Measurements from ENCODE around the gene FSTL3.
"Not testable (repeated sequence)": the region's sequence is repeated elsewhere in the genome, so short reads cannot be mapped to it uniquely, and the experiment has no call there.

Gene FSTL3

DNA sequence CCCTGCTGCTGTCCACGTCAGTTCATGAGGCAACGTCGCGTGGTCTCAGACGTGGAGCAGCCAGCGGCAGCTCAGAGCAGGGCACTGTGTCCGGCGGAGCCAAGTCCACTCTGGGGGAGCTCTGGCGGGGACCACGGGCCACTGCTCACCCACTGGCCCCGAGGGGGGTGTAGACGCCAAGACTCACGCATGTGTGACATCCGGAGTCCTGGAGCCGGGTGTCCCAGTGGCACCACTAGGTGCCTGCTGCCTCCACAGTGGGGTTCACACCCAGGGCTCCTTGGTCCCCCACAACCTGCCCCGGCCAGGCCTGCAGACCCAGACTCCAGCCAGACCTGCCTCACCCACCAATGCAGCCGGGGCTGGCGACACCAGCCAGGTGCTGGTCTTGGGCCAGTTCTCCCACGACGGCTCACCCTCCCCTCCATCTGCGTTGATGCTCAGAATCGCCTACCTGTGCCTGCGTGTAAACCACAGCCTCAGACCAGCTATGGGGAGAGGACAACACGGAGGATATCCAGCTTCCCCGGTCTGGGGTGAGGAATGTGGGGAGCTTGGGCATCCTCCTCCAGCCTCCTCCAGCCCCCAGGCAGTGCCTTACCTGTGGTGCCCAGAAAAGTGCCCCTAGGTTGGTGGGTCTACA is 6.6 kb downstream of the FSTL3 start:
- FAIRE-seq = no peak

DNA sequence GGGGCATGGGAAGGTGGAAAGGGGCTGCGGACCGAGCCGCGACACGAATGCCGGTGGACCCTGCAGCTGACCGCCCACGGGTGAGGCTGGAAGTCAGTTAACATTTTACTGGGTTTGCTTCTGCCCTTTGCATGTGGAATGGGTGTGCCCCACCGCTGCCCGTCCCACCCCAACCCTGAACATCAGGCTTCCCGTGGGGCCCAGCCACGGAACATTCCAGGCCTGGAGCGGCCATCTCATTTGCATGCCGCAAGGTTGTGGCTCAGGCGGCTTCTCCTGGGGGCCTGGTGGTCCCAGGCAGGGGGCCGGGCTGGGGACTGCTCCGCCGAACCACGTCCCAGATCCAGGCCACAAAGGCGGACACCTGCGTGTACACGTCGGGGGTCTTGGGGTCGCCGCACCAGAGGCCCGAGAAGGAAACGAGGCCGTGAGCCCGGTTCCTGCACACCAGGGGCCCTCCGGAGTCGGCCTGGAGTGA is 9.3 kb downstream of the FSTL3 start:
- no peak for FAIRE-seq

DNA sequence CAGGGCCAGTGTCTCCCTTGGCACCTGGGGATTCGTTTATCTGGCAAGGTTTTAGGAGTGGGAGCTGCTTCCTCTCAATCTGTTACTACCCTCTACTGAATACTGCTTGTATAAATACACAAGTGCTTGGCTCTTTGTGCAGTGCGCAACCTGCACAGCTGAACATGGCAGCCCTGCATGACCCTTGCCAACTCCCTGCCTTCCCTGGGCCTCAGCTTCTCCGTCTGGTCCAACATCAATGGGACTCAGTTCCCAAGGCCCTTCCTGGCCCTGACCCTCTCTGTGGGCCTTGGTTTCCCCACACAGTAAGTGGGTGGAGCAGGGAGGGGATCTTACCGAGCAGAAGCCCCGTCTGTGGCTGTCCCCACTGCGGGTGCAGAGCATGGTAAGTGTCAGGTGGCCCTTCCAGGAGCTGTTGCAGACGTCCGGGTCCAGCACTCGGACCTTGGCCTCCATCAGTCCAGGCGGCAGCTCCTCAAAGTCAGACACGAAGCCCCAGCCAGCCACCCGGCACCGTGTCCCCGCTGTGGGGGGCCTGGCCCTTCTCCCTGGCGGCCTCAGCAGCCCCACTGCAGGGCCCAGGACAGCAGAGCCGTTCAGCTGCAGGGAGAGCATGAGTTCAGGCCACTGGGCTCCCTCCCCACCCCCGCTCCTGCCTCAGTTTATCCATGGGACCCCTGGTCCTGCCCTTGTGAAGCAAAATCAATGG is 10.6 kb downstream of the FSTL3 start:
- no peak for FAIRE-seq

DNA sequence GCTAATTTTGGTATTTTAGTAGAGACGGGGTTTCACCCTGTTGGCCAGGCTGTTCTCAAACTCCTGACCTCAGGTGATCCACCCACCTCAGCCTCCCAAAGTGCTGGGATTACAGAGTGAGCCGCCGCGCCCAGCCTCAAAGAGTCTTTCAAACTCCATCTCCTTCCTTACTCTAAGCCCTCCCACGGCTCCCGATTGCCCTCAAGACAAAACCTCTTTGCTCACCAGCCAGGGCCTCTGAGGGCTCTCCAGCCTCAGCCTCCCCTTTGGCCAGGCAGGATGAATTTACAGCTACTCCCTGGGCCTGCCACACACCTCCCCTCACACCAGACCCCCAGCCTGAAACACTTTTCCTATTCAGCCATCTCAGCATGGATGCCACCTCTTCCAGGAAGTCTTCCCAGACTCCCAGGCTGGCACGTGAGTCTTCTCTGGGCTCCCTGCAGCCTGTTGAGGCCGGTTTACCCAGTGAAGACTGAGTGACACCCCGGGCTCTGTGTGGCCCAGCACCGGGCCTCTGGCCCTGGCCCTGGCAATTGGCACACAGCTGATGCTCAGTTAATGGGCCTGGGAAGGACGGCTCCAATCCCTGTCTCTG is 11.5 kb downstream of the FSTL3 start:
- no peak for FAIRE-seq

DNA sequence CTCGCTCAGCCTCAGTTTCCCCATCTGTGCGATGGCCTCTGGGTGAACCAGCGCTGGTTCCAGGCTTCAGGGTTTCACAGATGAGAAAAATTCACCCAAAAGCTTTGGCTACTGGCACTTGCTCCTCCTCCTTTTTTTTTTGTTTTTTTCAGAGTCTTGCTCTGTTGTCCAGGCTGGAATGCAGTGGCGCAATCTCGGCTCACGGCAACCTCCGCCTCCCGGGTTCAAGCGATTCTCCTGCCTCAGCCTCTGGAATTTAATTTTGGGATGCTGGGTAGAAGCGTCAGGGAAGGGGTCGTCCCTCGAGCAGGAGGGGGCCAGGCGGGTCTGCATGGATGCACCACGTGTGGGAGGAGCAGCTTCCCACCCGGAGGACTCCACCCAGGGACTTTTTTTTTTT is 12.0 kb downstream of the FSTL3 start:
- FAIRE-seq = no peak

DNA sequence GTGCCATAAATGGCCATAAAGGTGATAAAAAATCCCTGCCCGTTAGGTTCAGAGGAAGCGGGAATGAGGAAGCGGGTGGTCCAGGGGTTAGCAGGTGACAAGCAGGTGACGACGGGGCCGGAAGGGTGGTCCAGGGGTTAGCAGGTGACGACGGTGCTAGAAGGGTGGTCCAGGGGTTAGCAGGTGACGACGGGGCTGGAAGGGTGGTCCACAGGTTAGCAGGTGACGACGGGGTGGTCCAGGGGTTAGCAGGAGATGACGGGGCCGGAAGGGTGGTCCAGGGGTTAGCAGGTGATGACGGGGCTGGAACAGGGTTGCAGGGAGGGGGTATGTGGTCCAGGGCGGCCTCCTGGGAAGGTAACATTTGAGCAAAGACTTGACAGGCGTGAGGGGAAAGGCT is 12.8 kb downstream of the FSTL3 start:
- FAIRE-seq = no peak

DNA sequence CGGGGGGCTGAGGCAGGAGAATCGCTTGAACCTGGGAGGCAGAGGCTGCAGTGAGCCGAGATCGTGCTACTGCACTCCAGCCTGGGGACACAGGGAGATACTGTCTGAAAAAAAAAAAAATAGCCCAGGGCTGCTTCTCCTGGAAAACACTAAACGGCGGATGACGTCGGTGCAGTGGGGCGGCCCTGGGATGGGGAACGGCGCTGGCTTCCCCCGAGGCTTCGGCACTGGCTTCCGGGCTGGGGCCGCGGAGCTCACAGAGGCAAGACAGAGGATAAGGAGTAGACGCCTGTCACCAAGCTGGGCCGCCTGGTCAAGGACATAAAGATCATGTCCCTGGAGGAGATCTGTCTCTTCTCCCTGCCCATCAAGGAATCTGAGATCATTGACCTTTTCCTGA is 14.0 kb downstream of the FSTL3 start:
- FAIRE-seq = no peak

DNA sequence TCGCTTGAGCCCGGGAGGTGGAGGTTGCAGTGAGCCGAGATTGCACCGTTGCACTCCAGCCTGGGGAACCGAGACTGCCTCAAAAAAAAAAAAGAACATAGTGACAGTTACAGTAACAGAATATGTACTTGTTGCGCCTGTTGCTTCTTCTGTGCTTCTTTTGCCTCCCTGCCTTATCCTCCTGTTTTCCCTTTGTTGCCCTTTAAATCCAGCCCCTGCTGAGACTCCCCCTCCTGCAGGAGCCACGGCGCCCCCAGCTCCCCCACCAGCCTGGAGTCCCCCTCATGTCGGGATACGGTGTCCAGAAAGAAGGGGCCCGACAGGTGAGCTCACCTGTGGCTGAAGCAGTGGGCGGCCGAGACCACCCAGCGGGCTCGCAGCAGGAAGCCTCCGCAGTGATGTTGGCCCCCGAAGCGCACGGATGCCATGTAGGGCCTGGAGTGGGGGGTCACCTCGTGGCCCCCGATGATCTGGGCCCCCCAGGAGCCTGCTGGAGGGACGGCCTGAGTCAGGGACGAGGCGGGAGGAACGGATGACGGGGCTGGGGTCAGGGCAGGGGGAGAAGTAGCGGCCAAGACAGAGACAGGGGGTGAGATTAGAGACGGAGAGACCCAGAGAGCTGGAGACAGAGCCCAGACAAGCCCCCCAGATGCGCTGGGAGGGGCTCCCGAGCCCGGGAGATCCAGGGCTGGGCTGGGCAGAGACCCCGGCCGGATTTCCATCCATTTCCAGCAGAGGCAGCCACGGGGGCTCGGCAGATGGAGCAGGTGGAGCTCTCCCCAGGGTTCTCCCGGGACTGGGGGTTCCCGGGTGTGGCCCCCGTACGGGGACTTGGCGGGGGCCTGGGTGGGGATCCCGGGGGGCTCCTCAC is 18.5 kb downstream of the FSTL3 start:
- FAIRE-seq = no peak

DNA sequence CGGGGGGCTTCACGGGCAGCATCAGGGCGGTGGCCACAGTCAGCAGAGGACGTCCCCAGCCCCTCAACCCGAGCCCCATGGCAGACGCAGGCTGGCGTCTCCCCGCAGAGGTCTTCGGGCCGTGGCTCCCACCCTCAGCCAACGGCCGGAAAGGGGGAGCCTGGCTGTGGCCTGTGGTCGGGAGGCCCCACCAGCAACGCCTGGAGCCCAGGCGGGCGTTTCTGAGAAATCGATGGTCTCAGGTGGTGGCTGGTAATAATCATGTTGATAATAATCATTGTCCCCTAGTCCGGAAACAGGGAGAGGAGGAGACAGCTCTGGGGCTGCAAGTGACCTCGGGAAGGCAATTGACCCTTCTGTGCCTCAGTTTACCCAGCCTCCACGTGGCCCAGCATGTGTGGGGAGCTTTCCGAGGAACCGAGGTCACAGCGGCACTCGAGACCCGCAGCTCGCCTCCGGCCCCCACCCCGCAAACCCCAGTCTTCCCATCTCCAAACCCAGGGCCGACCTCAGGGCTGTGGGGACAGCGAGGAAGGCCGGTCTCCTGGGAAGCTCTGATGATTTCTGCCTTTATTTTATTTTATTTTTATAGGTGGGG is 19.3 kb downstream of the FSTL3 start, which contains the start of gene PRSS57:
Gene PRSS57 (minus strand): TSS at position 101 of the 598 bp plus-strand sequence. CDS start 22 bp downstream, at position 79.
- no peak for FAIRE-seq

DNA sequence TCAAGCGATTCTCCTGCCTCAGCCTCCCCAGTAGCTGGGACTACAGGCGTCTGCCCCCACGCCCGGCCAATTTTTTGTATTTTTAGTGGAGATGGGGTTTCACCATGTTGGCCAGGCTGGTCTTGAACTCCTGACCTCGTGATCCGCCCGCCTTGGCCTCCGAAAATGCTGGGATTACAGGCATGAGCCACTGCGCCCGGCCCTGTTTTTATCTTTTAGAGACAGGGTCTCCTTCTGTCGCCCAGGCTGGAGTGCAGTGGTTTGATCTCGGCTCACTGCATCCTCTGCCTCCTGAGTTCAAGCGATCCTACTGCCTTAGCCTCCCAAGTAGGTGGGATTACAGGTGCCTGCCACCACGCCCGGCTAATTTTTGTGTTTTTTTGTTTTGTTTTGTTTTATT is 22.3 kb downstream of the FSTL3 start:
- not testable (repeated sequence) for FAIRE-seq

DNA sequence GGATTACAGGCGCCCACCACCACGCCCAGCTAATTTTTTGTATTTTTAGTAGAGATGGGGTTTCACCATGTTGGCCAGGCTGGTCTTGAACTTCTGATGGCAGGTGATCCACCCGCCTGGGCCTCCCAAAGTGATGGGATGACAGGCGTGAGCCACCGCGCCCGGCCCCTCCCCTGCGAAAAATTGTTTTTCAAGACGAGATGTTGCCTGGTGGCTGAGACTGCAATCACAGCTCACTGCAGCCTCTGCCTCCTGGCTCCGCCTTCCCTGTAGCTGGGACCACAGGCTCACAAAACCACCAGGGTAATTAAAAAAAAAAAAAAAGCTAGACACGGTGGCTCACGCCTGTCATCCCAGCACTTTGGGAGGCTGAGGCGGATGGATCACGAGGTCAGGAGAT is 23.7 kb downstream of the FSTL3 start:
- not testable (repeated sequence) for FAIRE-seq

DNA sequence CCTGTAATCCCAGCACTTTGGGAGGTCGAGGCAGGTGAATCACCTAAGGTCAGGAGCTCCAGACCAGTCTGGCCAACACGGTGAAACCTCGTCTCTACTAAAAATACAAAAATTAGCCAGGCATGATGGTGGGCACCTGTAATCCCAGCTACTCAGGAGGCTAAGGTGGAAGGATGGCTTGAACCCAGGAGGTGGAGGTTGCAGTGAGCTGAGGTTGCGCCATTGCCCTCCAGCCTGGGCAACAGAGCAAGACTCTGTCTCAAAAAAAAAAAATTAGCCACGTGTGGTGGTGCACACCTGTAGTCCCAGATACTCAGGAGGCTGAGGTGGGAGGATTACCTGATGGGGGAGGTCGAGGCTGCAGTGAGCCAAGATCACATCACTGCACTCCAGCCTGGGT is 26.7 kb downstream of the FSTL3 start:
- FAIRE-seq = not testable (repeated sequence)

DNA sequence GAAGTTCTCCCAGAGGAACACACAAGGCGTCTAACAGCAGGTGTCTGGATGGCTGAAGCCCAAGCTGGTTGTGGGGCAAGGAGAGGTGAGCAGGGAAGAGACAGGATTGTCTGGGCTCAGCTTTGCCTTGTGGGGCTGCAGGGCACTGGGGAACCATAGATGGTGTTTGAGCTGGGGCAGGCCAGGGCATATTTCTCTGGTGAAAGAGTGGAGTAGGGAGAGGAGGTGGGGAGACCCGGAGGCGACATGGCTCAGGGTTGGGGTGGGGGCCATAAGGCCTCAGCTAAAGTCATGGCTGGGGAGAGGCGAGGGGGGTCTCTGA is 27.1 kb downstream of the FSTL3 start:
- no peak for FAIRE-seq

DNA sequence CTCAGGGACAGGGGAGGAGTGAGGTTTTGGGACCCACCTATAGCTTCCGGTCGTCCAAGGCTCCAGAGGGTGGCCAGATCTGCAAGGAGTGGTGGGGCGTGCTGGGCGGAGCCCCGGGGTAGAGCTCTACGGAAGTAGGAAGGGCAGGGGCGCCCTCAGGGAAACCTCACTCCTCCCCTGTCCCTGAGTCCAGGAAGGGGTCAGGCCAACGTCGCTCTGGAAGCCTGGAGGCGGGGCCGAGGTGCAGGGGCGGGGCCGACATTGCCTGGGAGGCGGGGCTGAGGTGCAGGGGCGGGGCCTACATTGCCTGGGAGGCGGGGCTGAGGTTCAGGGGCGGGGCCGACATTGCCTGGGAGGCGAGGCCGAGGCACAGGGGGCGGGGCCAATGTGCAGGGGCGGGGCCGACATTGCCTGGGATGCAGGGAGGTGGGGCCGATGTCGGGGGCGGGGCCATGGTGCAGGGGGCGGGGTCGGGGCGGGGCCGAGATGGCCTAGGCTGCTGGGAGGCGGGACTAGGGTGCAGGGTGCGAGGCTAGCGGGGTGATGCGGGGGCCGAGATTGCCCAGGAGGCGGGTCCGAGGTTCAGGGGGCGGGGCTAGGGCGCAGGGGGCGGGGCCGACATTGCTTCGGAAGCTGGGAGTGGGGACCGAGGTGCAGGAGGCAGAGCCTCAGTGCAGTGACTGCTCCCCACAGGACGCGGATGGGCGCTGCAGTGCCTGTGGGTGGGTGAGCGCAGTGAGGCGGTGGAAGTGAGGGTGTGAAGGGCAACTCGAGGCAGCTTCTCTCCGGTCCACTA is 27.7 kb downstream of the FSTL3 start:
- no peak for FAIRE-seq

DNA sequence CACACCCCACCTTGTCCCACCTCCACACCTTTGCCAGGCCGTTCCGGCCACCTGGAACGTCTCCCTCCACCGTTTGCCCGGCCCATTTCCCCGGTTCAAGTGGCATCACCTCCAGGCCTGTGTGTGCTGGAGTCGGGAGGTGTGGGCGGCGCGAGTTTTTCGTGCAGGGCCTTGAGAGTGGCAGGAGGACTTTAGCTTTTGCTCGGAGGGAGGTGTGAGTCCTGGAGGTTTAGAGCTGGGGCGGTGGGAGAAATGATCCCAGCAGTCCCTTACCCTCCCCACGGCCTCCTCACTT is 28.2 kb downstream of the FSTL3 start:
- FAIRE-seq = no peak

DNA sequence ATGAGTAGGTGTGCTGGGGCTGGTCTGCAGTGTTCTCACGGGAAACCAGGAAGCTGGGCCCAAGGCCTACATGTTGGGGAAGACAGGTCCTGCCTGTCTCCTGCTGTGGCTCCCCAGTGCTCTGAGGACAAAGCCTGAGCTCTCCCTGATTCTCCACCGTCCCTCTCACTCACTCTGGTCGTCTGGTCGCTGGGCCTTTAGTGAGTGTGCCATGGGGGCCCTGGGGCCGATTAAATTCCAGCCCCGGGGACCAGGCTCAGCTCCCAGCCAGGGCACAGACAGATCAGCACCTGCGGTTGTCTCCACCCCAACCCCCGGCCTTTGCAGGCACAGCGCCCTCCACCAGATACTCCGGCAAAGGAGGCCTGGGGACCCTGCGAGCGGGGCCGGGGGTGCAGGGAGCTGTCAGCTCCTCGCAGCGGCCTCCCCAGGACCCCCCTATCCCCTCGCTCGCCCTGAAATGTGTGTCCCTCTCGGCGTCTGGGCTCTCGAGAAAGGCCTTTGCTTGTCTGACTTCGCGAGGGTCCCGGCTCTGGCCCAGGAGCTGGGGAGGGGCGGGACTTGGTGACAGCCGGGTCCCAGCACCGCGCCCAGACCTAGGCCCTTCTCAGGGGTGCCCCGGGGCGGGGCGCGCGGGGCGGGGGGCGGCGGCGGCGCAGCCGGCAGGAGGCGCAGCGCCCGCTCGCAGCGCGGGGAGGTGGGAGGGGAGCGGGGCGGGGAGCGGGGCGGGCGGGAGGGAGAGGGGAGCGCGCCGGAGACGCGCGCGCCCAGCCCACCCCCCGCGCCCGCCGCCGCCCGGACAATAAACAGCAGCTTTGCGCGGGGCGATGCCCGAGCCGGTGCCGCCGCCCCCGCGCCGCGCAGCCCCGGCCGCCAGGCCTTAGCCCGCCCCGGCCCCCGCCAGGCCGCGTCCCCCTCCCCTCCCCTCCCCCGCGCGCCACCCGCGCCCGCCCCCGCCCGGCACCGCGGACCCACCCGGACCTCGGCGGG is 32.3 kb downstream of the FSTL3 start, which contains the start of gene PALM:
Gene PALM (plus strand): TSS at position 782 of the 990 bp plus-strand sequence. CDS start 212 bp downstream, outside the sequence.
- no peak for FAIRE-seq

DNA sequence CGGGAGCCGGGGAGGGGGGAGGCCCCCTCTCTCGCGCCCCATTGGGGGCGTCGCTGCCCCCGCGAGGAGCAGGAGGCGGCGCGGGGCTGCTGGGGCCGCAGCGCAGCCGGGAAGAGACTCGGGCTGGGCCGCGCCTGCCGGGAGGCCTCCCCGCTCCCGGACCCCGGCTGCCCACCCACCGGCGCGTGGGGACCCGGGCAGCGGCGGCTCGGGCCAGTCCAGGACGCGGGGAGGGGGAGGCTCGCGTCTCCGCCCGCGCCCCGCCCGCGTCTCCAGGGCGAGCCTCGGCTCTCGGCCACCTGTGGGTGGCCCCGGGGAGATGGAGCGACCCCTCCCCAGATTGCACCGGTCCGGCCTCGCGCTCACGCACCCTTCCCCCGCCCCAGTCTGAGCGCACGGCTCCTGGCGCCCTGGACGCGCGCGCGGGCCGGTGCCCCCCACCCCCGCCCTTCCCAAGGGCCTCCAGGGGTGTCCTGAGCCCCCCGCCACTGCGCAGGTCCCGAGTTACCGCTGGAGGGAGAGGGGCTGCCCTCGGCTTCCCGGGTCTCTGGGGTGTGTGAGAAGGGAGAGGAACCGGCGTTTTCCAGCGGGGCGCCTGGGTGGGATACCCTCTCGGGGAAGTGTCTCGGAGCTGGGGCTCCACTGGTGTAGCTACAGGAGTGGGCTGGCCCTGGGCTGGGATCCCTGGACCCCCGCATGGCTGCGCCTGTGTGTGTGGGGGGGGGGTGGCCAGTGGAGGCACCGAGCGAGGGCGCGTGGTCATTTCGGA is 33.2 kb downstream of the FSTL3 start:
- FAIRE-seq = no peak

DNA sequence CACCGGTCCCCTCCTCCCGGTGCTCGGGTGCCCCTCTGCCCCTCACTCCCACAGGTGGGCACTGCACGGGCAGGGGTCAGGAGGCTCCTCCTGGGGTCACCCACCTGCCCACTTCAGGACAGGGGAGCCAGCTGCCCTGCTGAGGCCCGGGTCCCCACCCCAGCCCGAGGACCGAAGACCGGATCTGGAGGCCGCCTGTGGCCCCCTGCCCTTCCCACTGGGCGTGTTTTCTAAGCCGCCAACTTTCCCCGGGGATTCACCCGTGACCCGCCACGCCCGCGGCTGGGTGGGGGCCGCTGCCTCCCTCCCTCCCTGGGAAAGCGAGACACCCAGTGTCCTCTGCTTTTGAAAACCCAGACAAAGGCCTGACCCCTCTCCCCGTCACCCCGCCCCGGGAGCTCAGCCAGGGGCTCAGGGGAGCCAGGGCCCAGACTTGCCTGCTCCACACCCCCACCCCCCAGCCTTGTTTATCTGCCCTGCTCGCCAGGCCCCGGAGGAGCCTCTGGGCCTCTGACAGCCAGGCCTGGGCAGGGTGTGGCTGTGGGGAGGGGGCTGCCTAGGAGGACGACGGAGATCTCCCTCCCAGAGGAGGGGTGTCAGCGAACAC is 33.9 kb downstream of the FSTL3 start:
- FAIRE-seq = no peak

DNA sequence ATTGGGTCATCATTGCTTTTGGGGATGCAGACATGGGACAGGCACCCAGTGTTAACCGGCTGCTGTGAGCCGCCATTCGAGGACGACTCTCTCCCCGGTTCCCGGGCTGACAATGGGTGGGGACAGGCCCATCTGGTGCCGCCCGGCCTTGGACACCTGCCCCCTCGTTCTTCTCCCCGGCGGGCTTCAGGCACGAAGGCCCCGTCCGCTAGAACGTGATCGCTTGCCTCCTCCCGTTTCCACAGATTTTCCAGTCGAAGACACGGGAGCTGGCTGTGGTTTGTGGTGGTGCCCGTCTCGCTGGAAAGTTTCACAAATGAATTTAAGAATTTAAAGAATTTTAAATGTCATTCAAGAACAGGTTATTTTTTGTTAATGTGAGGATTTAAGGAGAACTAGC is 34.6 kb downstream of the FSTL3 start:
- FAIRE-seq = no peak

All from colon (tissue), 2 donors.